ENCODE results near the gene PARD3. TPM values are rescaled to one million over a fixed set of nuclear protein-coding genes. Genes with fewer than 3 reads are reported as not detected.
A peak's percentile ranks its signal among the peaks of the same experiment; 100 is the strongest.

The PARD3 gene
- total and polyA plus RNA-seq, 7 donors = 20.2 to 84.4 (median 53.4) TPM

- Histone ChIP-seq H3K4me3 (no peak overlapping the region), H3K9me3 (no peaks in the 10 kb centered on the region), H3K27me3 (ENCODE audit: insufficient read depth in 3 of 3, low read length in 2 of 3) (no peaks in the 10 kb centered on the region), H3K36me3 (ENCODE audit: insufficient read depth in 1 of 2, low read depth in 1 of 2) (peaks cover 0 to 6% of the 10 kb centered on the region in 2 donors), H3K4me1 (no peaks in the 10 kb centered on the region), H3K27ac (no peak overlapping the region)
- no peak for TF ChIP-seq CTCF (IDR thresholded peaks at IDR 0.05)
- ATAC-seq (no peak), DNase-seq (no peak)
- 79 to 86% (median 82%) methylated on average over 1 of the region's 1 CpG for WGBS, 3 donors
- intact Hi-C loops (cut with DNase I) = no loop called here
Observed at GRCh38 chr10:34343764-34344163, 471.3 kb downstream of the PARD3 start.

GRCh38 chr10:34341473-34341872, 473.6 kb downstream of the PARD3 start:
- ATAC-seq (no peak), DNase-seq (peak in 1 of 2 donors; percentile 17)
- 53 to 73% (median 61%) methylated on average over 4 of the region's 4 CpGs for WGBS, 3 donors
- Histone ChIP-seq H3K9me3 (no peaks in the 10 kb centered on the region), H3K4me3 (no peak overlapping the region), H3K27me3 (ENCODE audit: insufficient read depth in 3 of 3, low read length in 2 of 3) (no peaks in the 10 kb centered on the region), H3K36me3 (ENCODE audit: insufficient read depth in 1 of 2, low read depth in 1 of 2) (peaks cover 0 to 8% of the 10 kb centered on the region in 2 donors), H3K27ac (no peak overlapping the region), H3K4me1 (no peaks in the 10 kb centered on the region)
- TF ChIP-seq CTCF (IDR thresholded peaks at IDR 0.05) = no peak
- intact Hi-C loops (cut with DNase I) = no loop called here

- Histone ChIP-seq H3K4me1 (no peaks in the 10 kb centered on the region), H3K36me3 (ENCODE audit: insufficient read depth in 1 of 2, low read depth in 1 of 2) (peaks cover 0 to 8% of the 10 kb centered on the region in 2 donors), H3K9me3 (no peaks in the 10 kb centered on the region), H3K27ac (no peak overlapping the region), H3K4me3 (no peak overlapping the region), H3K27me3 (ENCODE audit: insufficient read depth in 3 of 3, low read length in 2 of 3) (no peaks in the 10 kb centered on the region)
- WGBS, 3 donors = 85 to 92% (median 92%) methylated on average over 1 of the region's 1 CpG
- DNase-seq (no peak), ATAC-seq (no peak)
- no peak for TF ChIP-seq CTCF (IDR thresholded peaks at IDR 0.05)
- intact Hi-C loops (cut with DNase I) = no loop called here
Observed at GRCh38 chr10:34340934-34341333, 474.2 kb downstream of the PARD3 start.

GRCh38 chr10:34339816-34340553, 475.1 kb downstream of the PARD3 start:
- intact Hi-C loops (cut with DNase I) = loop anchor here in 1 of 2 donors (10.0 kb wide), 1 partner anchor 85 kb away; no protein-coding TSS in a partner anchor
- WGBS, 3 donors = 48 to 70% (median 62%) methylated on average over 2 of the region's 2 CpGs
- no peak for TF ChIP-seq CTCF (IDR thresholded peaks at IDR 0.05)
- Histone ChIP-seq H3K9me3 (no peaks in the 10 kb centered on the region), H3K27ac (no peak overlapping the region), H3K4me1 (no peaks in the 10 kb centered on the region), H3K27me3 (ENCODE audit: insufficient read depth in 3 of 3, low read length in 2 of 3) (no peaks in the 10 kb centered on the region), H3K36me3 (ENCODE audit: insufficient read depth in 1 of 2, low read depth in 1 of 2) (peaks cover 0 to 8% of the 10 kb centered on the region in 2 donors), H3K4me3 (no peak overlapping the region)
- DNase-seq (no peak), ATAC-seq (no peak)
